GM19397 (cell line): ENCODE measurements around the gene CHL1.

Experiments used
- ATAC-seq: cut with Tn5 transposase; IDR thresholded peaks from one replicate; pipeline ENCODE4 v1.9.1; 2021; ENCODE audit warnings: mild to moderate bottlenecking, moderate library complexity; ENCODE audit not compliant: unreplicated experiment

Gene CHL1, protein sequence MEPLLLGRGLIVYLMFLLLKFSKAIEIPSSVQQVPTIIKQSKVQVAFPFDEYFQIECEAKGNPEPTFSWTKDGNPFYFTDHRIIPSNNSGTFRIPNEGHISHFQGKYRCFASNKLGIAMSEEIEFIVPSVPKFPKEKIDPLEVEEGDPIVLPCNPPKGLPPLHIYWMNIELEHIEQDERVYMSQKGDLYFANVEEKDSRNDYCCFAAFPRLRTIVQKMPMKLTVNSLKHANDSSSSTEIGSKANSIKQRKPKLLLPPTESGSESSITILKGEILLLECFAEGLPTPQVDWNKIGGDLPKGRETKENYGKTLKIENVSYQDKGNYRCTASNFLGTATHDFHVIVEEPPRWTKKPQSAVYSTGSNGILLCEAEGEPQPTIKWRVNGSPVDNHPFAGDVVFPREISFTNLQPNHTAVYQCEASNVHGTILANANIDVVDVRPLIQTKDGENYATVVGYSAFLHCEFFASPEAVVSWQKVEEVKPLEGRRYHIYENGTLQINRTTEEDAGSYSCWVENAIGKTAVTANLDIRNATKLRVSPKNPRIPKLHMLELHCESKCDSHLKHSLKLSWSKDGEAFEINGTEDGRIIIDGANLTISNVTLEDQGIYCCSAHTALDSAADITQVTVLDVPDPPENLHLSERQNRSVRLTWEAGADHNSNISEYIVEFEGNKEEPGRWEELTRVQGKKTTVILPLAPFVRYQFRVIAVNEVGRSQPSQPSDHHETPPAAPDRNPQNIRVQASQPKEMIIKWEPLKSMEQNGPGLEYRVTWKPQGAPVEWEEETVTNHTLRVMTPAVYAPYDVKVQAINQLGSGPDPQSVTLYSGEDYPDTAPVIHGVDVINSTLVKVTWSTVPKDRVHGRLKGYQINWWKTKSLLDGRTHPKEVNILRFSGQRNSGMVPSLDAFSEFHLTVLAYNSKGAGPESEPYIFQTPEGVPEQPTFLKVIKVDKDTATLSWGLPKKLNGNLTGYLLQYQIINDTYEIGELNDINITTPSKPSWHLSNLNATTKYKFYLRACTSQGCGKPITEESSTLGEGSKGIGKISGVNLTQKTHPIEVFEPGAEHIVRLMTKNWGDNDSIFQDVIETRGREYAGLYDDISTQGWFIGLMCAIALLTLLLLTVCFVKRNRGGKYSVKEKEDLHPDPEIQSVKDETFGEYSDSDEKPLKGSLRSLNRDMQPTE (N-terminal part only)

DNA sequence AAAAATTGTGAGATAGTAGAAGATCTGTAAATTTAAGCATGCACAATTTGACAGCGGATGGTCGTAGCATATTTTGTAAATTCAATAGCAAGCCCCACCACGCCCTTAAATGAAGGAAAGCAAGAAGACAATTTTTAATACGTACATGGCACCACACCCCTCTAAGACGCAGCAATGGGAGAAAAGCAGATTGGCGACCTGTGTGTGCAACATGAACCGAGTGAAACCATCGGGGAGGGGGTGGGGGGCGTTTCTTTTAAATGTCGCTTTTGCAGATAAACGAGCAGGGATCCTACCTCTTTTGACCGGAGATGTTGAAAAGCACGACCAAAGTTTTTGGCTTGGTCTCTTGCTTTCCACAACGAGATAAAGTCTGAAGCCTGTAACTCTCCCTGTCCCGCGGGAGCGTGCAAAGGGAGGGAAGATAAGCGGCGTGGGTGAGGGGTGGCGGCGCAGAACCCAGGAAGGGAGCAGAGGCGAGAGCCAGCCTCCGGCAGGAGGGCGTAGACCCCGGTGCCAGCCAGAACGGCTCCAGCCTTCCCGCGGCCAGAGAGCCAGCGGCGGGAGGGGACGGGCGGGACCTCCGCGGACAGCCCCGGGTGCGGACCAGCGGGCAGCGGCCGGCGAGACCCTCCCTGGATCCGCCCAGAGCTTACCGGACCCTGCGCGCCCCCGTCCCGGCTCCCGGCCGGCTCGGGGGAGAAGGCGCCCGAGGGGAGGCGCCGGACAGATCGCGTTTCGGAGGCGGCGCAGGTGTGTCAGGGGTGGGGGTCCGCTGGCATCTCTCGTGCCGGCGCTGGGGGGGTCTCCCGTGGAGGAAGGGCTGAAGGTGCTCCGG is at the start of gene CHL1:
TSS of gene CHL1 (plus strand) at position 453 of the 838 bp plus-strand sequence. CDS start 123,014 bp downstream, outside the sequence.
- ATAC-seq = peak; percentile 28

DNA sequence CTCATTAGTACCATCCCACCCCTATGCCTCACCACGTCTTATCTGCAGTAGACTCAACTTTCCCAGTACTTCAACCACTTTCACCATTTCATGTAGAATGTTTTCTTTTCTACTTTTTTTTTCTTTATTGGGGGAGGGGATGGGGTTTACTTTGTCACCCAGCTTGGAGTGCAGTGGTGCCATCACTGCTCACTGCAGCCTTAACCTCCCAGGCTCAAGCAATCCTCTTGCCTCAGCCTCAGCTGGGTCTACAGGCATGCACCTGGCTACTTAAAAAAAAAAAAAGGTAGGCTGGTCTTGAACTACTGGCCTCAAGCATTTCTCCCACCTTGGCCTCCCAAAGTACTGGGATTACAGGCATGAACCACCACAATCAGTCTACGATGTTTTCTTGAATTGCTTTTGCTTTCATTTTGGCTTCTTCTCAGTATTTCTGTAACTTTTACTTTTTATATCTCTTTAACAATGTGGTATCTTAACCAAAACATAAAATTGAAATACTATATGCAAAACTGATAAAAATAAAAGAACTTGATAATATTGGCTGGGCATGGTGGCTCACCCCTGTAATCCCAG is 44.9 kb upstream of the CHL1 start:
- ATAC-seq = no peak

GRCh38 chr3:159974-160373 is 36.6 kb upstream of the CHL1 start:
- ATAC-seq = no peak

GRCh38 chr3:166071-166470 is 30.5 kb upstream of the CHL1 start:
- no peak for ATAC-seq

DNA sequence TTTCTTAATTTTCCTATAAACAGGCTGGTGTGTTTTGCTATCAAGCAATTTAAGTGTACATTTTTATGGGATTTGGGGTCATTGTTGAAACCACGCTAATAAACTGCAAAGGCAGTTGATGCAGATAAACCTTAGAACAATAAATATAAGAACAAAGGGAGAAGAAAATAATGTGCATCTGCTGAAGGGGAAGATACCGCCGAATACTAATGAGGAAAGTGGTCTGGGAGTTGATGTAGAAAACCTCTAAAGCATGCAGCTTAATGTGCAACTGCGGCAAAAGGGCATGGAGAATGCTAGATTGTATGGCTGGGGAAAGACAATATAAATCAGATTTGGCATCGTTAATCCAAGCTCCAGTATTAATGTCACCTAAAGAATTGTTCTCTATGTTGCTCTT is 29.8 kb upstream of the CHL1 start:
- no peak for ATAC-seq

DNA sequence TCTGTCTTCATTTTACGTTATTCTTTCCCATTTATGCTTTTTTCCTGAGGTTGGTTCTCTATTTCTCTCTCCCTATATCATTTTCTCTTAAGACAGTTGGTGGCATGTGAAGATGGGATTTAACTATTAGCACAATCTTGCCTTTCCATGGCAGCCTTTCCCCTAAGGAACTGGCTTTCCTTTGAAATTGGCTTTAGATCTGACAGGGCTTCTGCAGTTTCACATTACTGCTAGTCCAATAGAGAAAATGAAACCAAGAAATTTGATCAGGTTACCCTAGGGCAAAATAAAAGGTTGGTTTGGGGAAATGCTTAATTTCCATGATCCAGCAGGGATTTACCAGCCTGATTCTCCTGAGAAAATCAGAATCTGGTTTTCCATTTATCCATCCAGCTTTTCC is 22.7 kb upstream of the CHL1 start:
- no peak for ATAC-seq

- no peak for ATAC-seq
Measured at GRCh38 chr3:184976-185375, 11.6 kb upstream of the CHL1 start.

DNA sequence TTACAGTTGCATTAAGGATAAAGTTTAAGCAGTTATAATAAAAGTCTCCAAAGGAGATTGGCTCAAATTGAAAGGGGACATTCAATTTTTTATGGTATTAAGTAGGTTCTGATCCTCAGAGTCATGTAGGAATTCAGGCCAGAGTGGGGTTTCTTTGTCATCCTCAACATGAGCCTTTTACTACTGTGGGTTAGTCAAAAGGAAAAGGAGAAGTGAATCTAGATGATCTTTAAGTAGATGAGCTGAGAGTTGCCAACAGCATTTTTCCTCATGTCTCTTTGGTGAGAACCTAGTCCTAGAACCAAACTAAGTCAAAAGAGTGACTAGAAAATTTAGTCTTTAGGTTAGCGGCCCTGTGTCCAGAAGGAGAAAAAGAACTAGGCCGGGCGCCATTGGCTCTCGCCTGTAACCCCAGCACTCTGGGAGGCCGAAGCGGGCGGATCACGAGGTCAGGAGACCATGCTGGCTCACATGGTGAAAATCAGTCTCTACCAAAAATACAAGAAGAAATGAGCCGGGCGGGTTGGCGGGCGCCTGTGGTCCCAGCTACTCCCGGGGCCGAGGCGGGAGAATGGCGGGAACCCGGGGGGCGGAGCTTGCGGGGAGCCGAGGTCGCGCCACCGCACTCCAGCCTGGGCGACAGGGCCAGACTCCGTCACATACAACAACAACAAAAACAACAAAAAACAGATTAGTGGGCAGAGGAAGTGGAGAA is 4.2 kb upstream of the CHL1 start:
- peak; percentile 70 for ATAC-seq

GRCh38 chr3:194001-194400 is 2.6 kb upstream of the CHL1 start:
- ATAC-seq = no peak

DNA sequence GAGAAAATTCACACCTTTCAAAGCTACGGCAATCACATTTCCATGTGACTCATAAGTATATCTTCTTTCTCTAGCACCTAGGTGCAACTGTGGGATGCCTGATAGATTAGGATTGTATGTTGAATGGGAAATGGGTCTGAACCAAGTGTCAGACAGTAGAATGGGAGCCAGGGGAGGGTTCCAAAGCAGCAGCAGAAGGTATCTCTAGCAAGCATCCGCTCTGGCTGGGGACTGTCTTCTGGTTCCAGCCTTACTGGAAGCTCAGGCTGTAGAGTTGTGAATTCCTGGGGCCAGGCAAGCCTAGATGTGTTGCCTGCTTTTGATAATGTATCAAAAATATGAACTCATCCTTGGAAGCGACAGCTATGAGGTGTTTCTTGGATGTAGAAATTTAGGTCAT is 2.1 kb upstream of the CHL1 start:
- no peak for ATAC-seq

- ATAC-seq = no peak
Measured at GRCh38 chr3:195666-196065, 897 bp upstream of the CHL1 start.

- peak; percentile 35 for ATAC-seq
Measured at GRCh38 chr3:197149-197827, 725 bp downstream of the CHL1 start.

GRCh38 chr3:197828-198491 is 1.4 kb downstream of the CHL1 start:
- ATAC-seq = peak; percentile 53

- ATAC-seq = no peak
Measured at GRCh38 chr3:199835-200234, 3.3 kb downstream of the CHL1 start.

DNA sequence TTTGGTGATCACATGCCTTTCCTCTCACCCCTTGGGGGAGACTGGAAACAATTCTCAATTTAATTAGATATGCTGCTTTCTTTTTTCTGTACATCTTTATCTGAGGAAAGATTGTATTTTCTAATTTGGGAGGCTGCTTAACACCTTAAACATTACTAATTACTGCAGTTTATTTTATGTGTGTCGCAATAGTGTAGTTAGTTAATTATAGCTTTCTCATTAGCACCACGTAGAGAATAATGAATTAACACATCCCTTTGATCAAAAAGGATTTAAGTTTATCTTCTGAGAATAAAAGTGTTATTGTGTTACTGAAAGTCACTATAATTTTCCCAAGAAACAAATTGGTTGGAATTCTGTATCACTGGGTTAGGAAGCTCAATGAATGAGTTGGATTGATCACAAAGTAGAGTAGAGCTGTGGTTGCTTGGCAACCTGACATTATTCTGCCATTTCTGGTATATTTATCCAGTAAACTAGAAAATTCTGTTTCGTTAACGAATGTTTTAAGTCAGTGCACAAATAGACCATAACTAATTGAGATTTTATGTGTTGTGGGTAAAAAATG is 4.3 kb downstream of the CHL1 start:
- ATAC-seq = no peak

DNA sequence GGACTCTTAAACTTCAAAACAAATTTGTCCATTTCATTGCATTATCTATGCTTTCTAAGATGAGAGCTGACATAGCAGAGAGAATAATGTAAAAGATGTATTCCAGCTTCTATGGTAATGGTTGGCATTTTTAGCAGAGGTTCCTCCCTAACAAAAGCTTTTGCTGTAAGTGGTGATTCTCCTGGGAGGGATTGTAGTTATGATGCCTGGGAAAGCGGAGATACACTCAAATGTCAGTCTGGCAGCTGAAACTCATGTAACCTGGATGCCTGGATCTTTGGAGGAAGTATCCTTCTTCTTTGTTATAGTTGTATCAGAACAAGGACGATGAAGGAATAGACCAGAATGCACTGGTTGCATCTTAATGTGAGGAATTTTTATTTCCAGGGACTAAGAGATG is 7.5 kb downstream of the CHL1 start:
- no peak for ATAC-seq

- no peak for ATAC-seq
Measured at GRCh38 chr3:207973-208372, 11.4 kb downstream of the CHL1 start.

GRCh38 chr3:210669-211068 is 14.1 kb downstream of the CHL1 start:
- ATAC-seq = no peak
